Nephron progenitor cell (in vitro differentiated cells): ENCODE measurements around the gene THAP4.

Experiments used
- DNase-seq: peaks from one replicate; pipeline ENCODE4 v3.0.0; 2021
- H3K27ac Mint-ChIP-seq: 2 replicates; pipeline ENCODE4 v1.8.0; 2021; ENCODE audit warnings: mild to moderate bottlenecking, moderate library complexity, mixed read lengths
- H3K27me3 Mint-ChIP-seq: 2 replicates; pipeline ENCODE4 v1.8.0; 2021; ENCODE audit warnings: mild to moderate bottlenecking, low read depth, mixed read lengths; ENCODE audit not compliant: poor library complexity
- H3K36me3 Mint-ChIP-seq: 2 replicates; pipeline ENCODE4 v1.8.0; 2021; ENCODE audit warnings: low read depth, mixed read lengths
- H3K4me1 Mint-ChIP-seq: 2 replicates; pipeline ENCODE4 v1.8.0; 2021; ENCODE audit warnings: mixed read lengths
- H3K4me3 Mint-ChIP-seq: 2 replicates; pipeline ENCODE4 v1.8.0; 2021; ENCODE audit warnings: mild to moderate bottlenecking, moderate library complexity, mixed read lengths
- H3K9me3 Mint-ChIP-seq: 2 replicates; pipeline ENCODE4 v1.8.0; 2021; ENCODE audit warnings: mild to moderate bottlenecking, moderate library complexity, mixed read lengths
- CTCF ChIP-seq: fragments of 200-600 bp; sonication (generic); IDR thresholded peaks from 2 replicates; pipeline ENCODE4 v1.5.0; 2021; ENCODE audit warnings: antibody characterized with exemption

THAP4 gene

GRCh38 chr2:241547781-241548450, 89.0 kb downstream of the THAP4 start:
- no peak for DNase-seq
- Mint-ChIP-seq H3K4me3 (no peak overlapping the region), H3K36me3 (no peaks in the 10 kb centered on the region), H3K27me3 (peaks cover 5% of the 10 kb centered on the region), H3K4me1 (peaks cover 9% of the 10 kb centered on the region), H3K9me3 (no peaks in the 10 kb centered on the region), H3K27ac (no peak overlapping the region)
- TF ChIP-seq CTCF: no peak

DNA sequence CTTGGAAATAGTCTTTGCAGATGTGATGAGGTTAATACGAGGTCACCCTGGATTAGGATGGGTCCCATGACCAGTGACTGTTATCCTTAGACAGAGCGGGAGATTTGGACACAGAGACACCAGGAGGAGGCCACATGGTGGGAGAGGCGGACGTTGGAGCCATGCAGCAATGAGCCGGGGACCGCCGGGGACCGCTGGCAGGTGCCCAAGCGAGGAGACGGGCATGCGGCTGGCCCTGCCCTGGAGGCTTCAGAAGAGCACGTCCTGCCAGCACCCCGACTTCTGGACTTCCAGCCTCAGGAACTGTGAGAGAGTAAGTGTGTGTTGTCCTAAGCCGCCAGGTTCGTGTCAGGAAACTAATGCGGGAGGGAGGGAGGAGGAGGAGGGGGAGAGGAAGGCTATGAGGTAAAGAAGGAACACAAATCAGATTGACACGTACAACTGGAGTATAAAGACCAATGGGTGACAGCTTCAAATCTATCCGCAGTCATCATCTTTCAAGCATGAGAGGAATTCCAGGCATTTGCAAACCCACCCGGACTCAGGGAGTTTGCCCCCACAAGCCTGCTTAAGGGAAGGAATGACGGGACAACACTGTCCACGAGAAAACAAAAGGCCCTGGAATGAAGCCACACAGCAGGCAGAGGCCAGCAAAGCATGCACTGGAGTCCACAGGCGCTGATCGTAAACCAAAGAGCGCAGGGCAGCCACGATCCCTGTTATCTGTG, 90.0 kb downstream of the THAP4 start:
- DNase-seq: peak; percentile 24
- Mint-ChIP-seq H3K27ac (peak overlapping the region; percentile 93), H3K4me3 (no peak overlapping the region), H3K4me1 (peaks cover 5% of the 10 kb centered on the region), H3K27me3 (peaks cover 5% of the 10 kb centered on the region), H3K36me3 (no peaks in the 10 kb centered on the region), H3K9me3 (no peaks in the 10 kb centered on the region)
- no peak for TF ChIP-seq CTCF

GRCh38 chr2:241545523-241546473, 91.2 kb downstream of the THAP4 start:
- no peak for TF ChIP-seq CTCF
- no peak overlapping the region for H3K4me3 Mint-ChIP-seq
- DNase-seq: no peak
- peaks cover 2% of the 10 kb centered on the region for H3K27me3 Mint-ChIP-seq
- no peaks in the 10 kb centered on the region for H3K36me3 Mint-ChIP-seq
- H3K9me3 Mint-ChIP-seq: peaks cover under 1% of the 10 kb centered on the region
- no peak overlapping the region for H3K27ac Mint-ChIP-seq
- H3K4me1 Mint-ChIP-seq: peaks cover 1% of the 10 kb centered on the region

DNA sequence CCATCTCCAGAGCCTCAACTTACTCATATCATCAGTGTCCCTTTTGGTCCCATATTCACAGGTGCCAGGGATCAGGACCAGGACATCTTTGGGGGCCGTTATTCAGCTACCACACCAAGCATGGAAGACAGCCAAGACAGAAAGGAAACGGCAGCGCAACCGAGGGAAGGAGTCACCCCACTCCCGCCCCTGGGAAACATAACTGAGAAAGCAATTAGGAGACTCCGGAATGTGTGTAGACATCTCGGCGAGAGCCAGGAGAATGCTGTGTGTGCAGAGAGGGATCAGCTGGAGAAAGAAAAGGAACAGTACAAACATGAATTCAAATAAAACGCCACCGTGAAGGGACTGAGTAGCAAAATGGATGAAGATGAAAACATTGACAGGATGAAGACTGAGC, 91.9 kb downstream of the THAP4 start:
- Mint-ChIP-seq H3K36me3 (no peaks in the 10 kb centered on the region), H3K27ac (no peak overlapping the region), H3K4me3 (no peak overlapping the region), H3K4me1 (peaks cover 5% of the 10 kb centered on the region), H3K27me3 (peaks cover 9% of the 10 kb centered on the region), H3K9me3 (peaks cover 3% of the 10 kb centered on the region)
- no peak for TF ChIP-seq CTCF
- no peak for DNase-seq

- Mint-ChIP-seq H3K4me3 (no peak overlapping the region), H3K27ac (no peak overlapping the region), H3K36me3 (no peaks in the 10 kb centered on the region), H3K9me3 (peaks cover 3% of the 10 kb centered on the region), H3K27me3 (peaks cover 31% of the 10 kb centered on the region), H3K4me1 (peaks cover 16% of the 10 kb centered on the region)
- TF ChIP-seq CTCF: no peak
- no peak for DNase-seq
These were observed 94.7 kb downstream of the THAP4 start for GRCh38 chr2:241542278-241542605.
